ENCODE results near the gene SSBP4. TPM values are rescaled to one million over a fixed set of nuclear protein-coding genes. Genes with fewer than 3 reads are reported as not detected.

SSBP4 gene
- total and polyA plus RNA-seq, 3 experiments from 2014 or later, result 108 to 131 (median 111) TPM

- H3K27me3 ChIP-seq (ENCODE audit: insufficient read depth, low read length, poor library complexity, severe bottlenecking), result no peaks in the 10 kb centered on the region
- POLR2A ChIA-PET, result interaction anchor here (0.6 to 4.6 kb wide), 4 partner anchors 9 to 482 kb away, joined by 3 to 42 read pairs (median 6); partner anchors contain the start of genes COPE, DDX49 and SSBP4
- no peaks in the 10 kb centered on the region for H3K9me3 ChIP-seq (ENCODE audit: low read length)
- no peaks in the 10 kb centered on the region for H3K36me3 ChIP-seq (ENCODE audit: insufficient read depth, low read length)
- peak in 4 of 5 donors; percentile 50 to 85 (median 59) for DNase-seq
- peaks cover 27% of the 10 kb centered on the region for H3K4me1 ChIP-seq (ENCODE audit: insufficient read depth, low read length)
- peak within 1 kb of the TSS; percentile 41 for H3K4me3 ChIP-seq (ENCODE audit: low read length)
- peaks cover 2 to 17% (median 3%) of the 10 kb centered on the region in 3 donors for H3K36me3 Mint-ChIP-seq
- H3K27ac Mint-ChIP-seq, result peak within 1 kb of the TSS; percentile 42 to 88 (median 76)
- peak within 1 kb of the TSS; percentile 78 to 95 (median 87) for H3K4me3 Mint-ChIP-seq
- H3K4me1 Mint-ChIP-seq, result peaks cover 23 to 60% (median 23%) of the 10 kb centered on the region in 3 donors
- H3K27ac ChIP-seq (ENCODE audit: low read depth, low read length), result peak within 1 kb of the TSS; percentile 67
- CTCF ChIA-PET, result interaction anchor here (1.0 to 3.5 kb wide), 3 partner anchors 14 to 49 kb away, joined by 3 to 12 read pairs (median 5); partner anchors contain the start of gene SSBP4
- peaks cover 0 to 4% (median 2%) of the 10 kb centered on the region in 5 donors for H3K9me3 Mint-ChIP-seq
- peaks cover 0 to 9% of the 10 kb centered on the region in 2 donors for H3K27me3 Mint-ChIP-seq
These were observed 18.5 kb downstream of the SSBP4 start, which contains the start of gene ISYNA1 for GRCh38 chr19:18437491-18438330. ISYNA1 (minus strand) TSS chr19:18438133; CDS start chr19:18437979, 154 bp downstream.

GRCh38 chr19:18438331-18439024, 19.3 kb downstream of the SSBP4 start:
- no peaks in the 10 kb centered on the region for H3K9me3 ChIP-seq (ENCODE audit: low read length)
- H3K4me3 Mint-ChIP-seq, result peak overlapping the region in 4 of 7 donors; percentile 12 to 80 (median 59)
- H3K36me3 Mint-ChIP-seq, result peaks cover 2 to 22% (median 4%) of the 10 kb centered on the region in 3 donors
- H3K36me3 ChIP-seq (ENCODE audit: insufficient read depth, low read length), result no peaks in the 10 kb centered on the region
- no peak overlapping the region for H3K4me3 ChIP-seq (ENCODE audit: low read length)
- H3K27ac Mint-ChIP-seq, result peak overlapping the region in 6 of 8 donors; percentile 29 to 77 (median 61)
- peak overlapping the region; percentile 67 for H3K27ac ChIP-seq (ENCODE audit: low read depth, low read length)
- H3K4me1 Mint-ChIP-seq, result peaks cover 26 to 63% (median 27%) of the 10 kb centered on the region in 3 donors
- DNase-seq, result peak in 1 of 5 donors; percentile 36
- POLR2A ChIA-PET, result interaction anchor here (1.7 to 2.3 kb wide), 2 partner anchors 9 to 20 kb away, joined by 7 to 10 read pairs; partner anchors contain the start of gene SSBP4
- CTCF ChIA-PET, result interaction anchor here (1.0 to 2.5 kb wide), 5 partner anchors 13 to 151 kb away, joined by 3 to 6 read pairs (median 3); partner anchors contain the start of genes REX1BD and SSBP4
- peaks cover 0 to 4% (median 2%) of the 10 kb centered on the region in 5 donors for H3K9me3 Mint-ChIP-seq
- H3K27me3 ChIP-seq (ENCODE audit: insufficient read depth, low read length, poor library complexity, severe bottlenecking), result no peaks in the 10 kb centered on the region
- H3K27me3 Mint-ChIP-seq, result peaks cover 0 to 9% of the 10 kb centered on the region in 2 donors
- H3K4me1 ChIP-seq (ENCODE audit: insufficient read depth, low read length), result peaks cover 25% of the 10 kb centered on the region

GRCh38 chr19:18439025-18439909, 20.1 kb downstream of the SSBP4 start:
- H3K36me3 Mint-ChIP-seq, result peaks cover 2 to 27% (median 4%) of the 10 kb centered on the region in 3 donors
- ChIA-PET POLR2A (interaction anchor here (1.7 to 2.3 kb wide), 2 partner anchors 10 to 20 kb away, joined by 7 to 10 read pairs; partner anchors contain the start of gene SSBP4), CTCF (interaction anchor here (1.0 to 2.5 kb wide), 7 partner anchors 11 to 150 kb away, joined by 3 to 11 read pairs (median 3); partner anchors contain the start of genes REX1BD and SSBP4)
- Histone ChIP-seq H3K36me3 (ENCODE audit: insufficient read depth, low read length) (peaks cover 6% of the 10 kb centered on the region), H3K27ac (ENCODE audit: low read depth, low read length) (peak overlapping the region; percentile 67), H3K9me3 (ENCODE audit: low read length) (no peaks in the 10 kb centered on the region), H3K4me1 (ENCODE audit: insufficient read depth, low read length) (peaks cover 25% of the 10 kb centered on the region), H3K4me3 (ENCODE audit: low read length) (no peak overlapping the region), H3K27me3 (ENCODE audit: insufficient read depth, low read length, poor library complexity, severe bottlenecking) (no peaks in the 10 kb centered on the region)
- H3K9me3 Mint-ChIP-seq, result peaks cover 0 to 4% (median 2%) of the 10 kb centered on the region in 5 donors
- no peak for DNase-seq
- peak overlapping the region; percentile 15 to 87 (median 54) for H3K4me3 Mint-ChIP-seq
- H3K4me1 Mint-ChIP-seq, result peaks cover 26 to 61% (median 26%) of the 10 kb centered on the region in 3 donors
- H3K27me3 Mint-ChIP-seq, result peaks cover 0 to 9% of the 10 kb centered on the region in 2 donors
- peak overlapping the region in 7 of 8 donors; percentile 52 to 91 (median 76) for H3K27ac Mint-ChIP-seq

- H3K27ac Mint-ChIP-seq, result peak overlapping the region in 5 of 8 donors; percentile 42 to 85 (median 76)
- no peak for DNase-seq
- Histone ChIP-seq H3K9me3 (ENCODE audit: low read length) (no peaks in the 10 kb centered on the region), H3K27me3 (ENCODE audit: insufficient read depth, low read length, poor library complexity, severe bottlenecking) (no peaks in the 10 kb centered on the region), H3K4me3 (ENCODE audit: low read length) (no peak overlapping the region), H3K36me3 (ENCODE audit: insufficient read depth, low read length) (peaks cover 8% of the 10 kb centered on the region), H3K4me1 (ENCODE audit: insufficient read depth, low read length) (peaks cover 25% of the 10 kb centered on the region), H3K27ac (ENCODE audit: low read depth, low read length) (peak overlapping the region; percentile 67)
- peak overlapping the region in 5 of 7 donors; percentile 0 to 80 (median 53) for H3K4me3 Mint-ChIP-seq
- H3K4me1 Mint-ChIP-seq, result peaks cover 26 to 55% (median 26%) of the 10 kb centered on the region in 3 donors
- H3K27me3 Mint-ChIP-seq, result peaks cover 0 to 9% of the 10 kb centered on the region in 2 donors
- POLR2A ChIA-PET, result interaction anchor here (2.3 kb wide), 1 partner anchor 11 kb away, joined by 10 read pairs; no protein-coding TSS in a partner anchor
- CTCF ChIA-PET, result interaction anchor here (1.2 to 2.5 kb wide), 7 partner anchors 10 to 149 kb away, joined by 3 to 11 read pairs (median 5); partner anchors contain the start of genes REX1BD and SSBP4
- peaks cover 2 to 26% (median 4%) of the 10 kb centered on the region in 3 donors for H3K36me3 Mint-ChIP-seq
- H3K9me3 Mint-ChIP-seq, result peaks cover 0 to 4% (median 2%) of the 10 kb centered on the region in 5 donors
These were observed 20.7 kb downstream of the SSBP4 start for GRCh38 chr19:18439910-18440237.

GRCh38 chr19:18440415-18440877, 21.2 kb downstream of the SSBP4 start:
- ChIA-PET CTCF (interaction anchor here (0.6 to 2.5 kb wide), 6 partner anchors 10 to 149 kb away, joined by 3 to 11 read pairs (median 6); partner anchors contain the start of gene REX1BD), POLR2A (interaction anchor here (0.8 to 2.3 kb wide), 2 partner anchors 11 to 21 kb away, joined by 3 to 10 read pairs; partner anchors contain the start of gene SSBP4)
- H3K4me1 ChIP-seq (ENCODE audit: insufficient read depth, low read length), result peaks cover 25% of the 10 kb centered on the region
- Mint-ChIP-seq H3K9me3 (peaks cover 0 to 4% (median 2%) of the 10 kb centered on the region in 5 donors), H3K4me3 (peak overlapping the region in 2 of 7 donors; percentile 41 to 47), H3K4me1 (peaks cover 26 to 51% (median 26%) of the 10 kb centered on the region in 3 donors), H3K36me3 (peaks cover 2 to 28% (median 4%) of the 10 kb centered on the region in 3 donors), H3K27me3 (peaks cover 0 to 9% of the 10 kb centered on the region in 2 donors), H3K27ac (peak overlapping the region in 7 of 8 donors; percentile 45 to 85 (median 75))
- no peak overlapping the region for H3K27ac ChIP-seq (ENCODE audit: low read depth, low read length)
- no peak overlapping the region for H3K4me3 ChIP-seq (ENCODE audit: low read length)
- H3K9me3 ChIP-seq (ENCODE audit: low read length), result no peaks in the 10 kb centered on the region
- no peak for DNase-seq
- H3K36me3 ChIP-seq (ENCODE audit: insufficient read depth, low read length), result peaks cover 8% of the 10 kb centered on the region
- H3K27me3 ChIP-seq (ENCODE audit: insufficient read depth, low read length, poor library complexity, severe bottlenecking), result no peaks in the 10 kb centered on the region

GRCh38 chr19:18440936-18441803, 22.0 kb downstream of the SSBP4 start:
- Histone ChIP-seq H3K27me3 (ENCODE audit: insufficient read depth, low read length, poor library complexity, severe bottlenecking) (no peaks in the 10 kb centered on the region), H3K4me3 (ENCODE audit: low read length) (no peak overlapping the region), H3K9me3 (ENCODE audit: low read length) (no peaks in the 10 kb centered on the region), H3K27ac (ENCODE audit: low read depth, low read length) (no peak overlapping the region), H3K36me3 (ENCODE audit: insufficient read depth, low read length) (peaks cover 15% of the 10 kb centered on the region), H3K4me1 (ENCODE audit: insufficient read depth, low read length) (peaks cover 25% of the 10 kb centered on the region)
- POLR2A ChIA-PET, result interaction anchor here (0.8 kb wide), 1 partner anchor 22 kb away, joined by 3 read pairs; the partner anchor contains the start of gene SSBP4
- H3K9me3 Mint-ChIP-seq, result peaks cover 0 to 4% (median 2%) of the 10 kb centered on the region in 5 donors
- H3K27me3 Mint-ChIP-seq, result peaks cover 0 to 9% of the 10 kb centered on the region in 2 donors
- CTCF ChIA-PET, result interaction anchor here (0.6 to 2.5 kb wide), 5 partner anchors 9 to 148 kb away, joined by 3 to 11 read pairs (median 6); partner anchors contain the start of gene REX1BD
- H3K4me3 Mint-ChIP-seq, result peak overlapping the region in 1 of 7 donors; percentile 41
- peak overlapping the region; percentile 66 to 90 (median 85) for H3K27ac Mint-ChIP-seq
- no peak for DNase-seq
- peaks cover 22 to 47% (median 24%) of the 10 kb centered on the region in 3 donors for H3K4me1 Mint-ChIP-seq
- peaks cover 2 to 33% (median 4%) of the 10 kb centered on the region in 3 donors for H3K36me3 Mint-ChIP-seq

All from CD8-positive, alpha-beta memory T cell (primary cell).